GM12878 (cell line): ENCODE measurements around the gene PLEKHM3. TPM values are rescaled to one million over a fixed set of nuclear protein-coding genes. Genes with fewer than 3 reads are reported as not detected.

ENCODE experiments used
- BCLAF1 ChIP-seq: fragments of 450-650 bp; IDR thresholded peaks from 2 replicates; pipeline ENCODE4 v1.6.1; 2017; ENCODE audit warnings: antibody characterized with exemption, mild to moderate bottlenecking, moderate library complexity
- CHD2 ChIP-seq: IDR thresholded peaks from 2 replicates; pipeline ENCODE4 v1.6.1; 2011; ENCODE audit warnings: low read depth, low read length, improper control_type of control experiment, borderline replicate concordance
- CTCF ChIP-seq, 3 experiments: IDR thresholded peaks in 2 of 3; conservative IDR thresholded peaks in 1 of 3; 2 replicates each; pipeline ENCODE4 v1.5.1; 2011; ENCODE audit warnings: low read depth in 3 of 3, low read length in 3 of 3, mild to moderate bottlenecking in 3 of 3, control low read depth in 2 of 3, moderate library complexity in 2 of 3, inconsistent platforms in 1 of 3, mixed read lengths in 1 of 3; ENCODE audit not compliant: control insufficient read depth in 2 of 3, insufficient read depth in 1 of 3; ENCODE audit errors: extremely low read depth in 1 of 3
- EP300 ChIP-seq, 2 experiments: fragments of 150-350 bp in 1 of 2; IDR thresholded peaks; 2 replicates each; pipeline ENCODE4 v1.6.1; 2011 to 2012; ENCODE audit warnings: low read depth in 2 of 2, low read length in 2 of 2, borderline replicate concordance in 1 of 2, improper control_type of control experiment in 1 of 2, inconsistent platforms in 1 of 2; ENCODE audit not compliant: control insufficient read depth in 1 of 2
- FOXK2 ChIP-seq: fragments of 450-650 bp; IDR thresholded peaks from 2 replicates; pipeline ENCODE4 v1.6.1; 2017; ENCODE audit warnings: mild to moderate bottlenecking, moderate library complexity
- HDAC2 ChIP-seq: fragments of 200-600 bp; sonication (generic); IDR thresholded peaks from 2 replicates; pipeline ENCODE4 v1.6.1; 2017
- LARP7 ChIP-seq: fragments of 450-650 bp; IDR thresholded peaks from 2 replicates; pipeline ENCODE4 v1.6.1; 2017; ENCODE audit warnings: mild to moderate bottlenecking
- MEF2B ChIP-seq: fragments of 450-650 bp; IDR thresholded peaks from 2 replicates; pipeline ENCODE4 v1.6.1; 2018; ENCODE audit warnings: mild to moderate bottlenecking, moderate library complexity; ENCODE audit not compliant: partially characterized antibody, poor library complexity, severe bottlenecking
- NFIC ChIP-seq: IDR thresholded peaks from 2 replicates; pipeline ENCODE4 v1.6.1; 2012; ENCODE audit warnings: low read depth, mild to moderate bottlenecking, inconsistent platforms, low read length, moderate library complexity
- POLR2AphosphoS2 ChIP-seq: IDR thresholded peaks from 2 replicates; pipeline ENCODE4 v1.6.1; 2011; ENCODE audit warnings: low read depth, mild to moderate bottlenecking, low read length, improper control_type of control experiment, moderate library complexity
- RELB ChIP-seq: fragments of 450-650 bp; IDR thresholded peaks from 2 replicates; pipeline ENCODE4 v1.6.1; 2017; ENCODE audit warnings: low read depth, mild to moderate bottlenecking, moderate library complexity
- STAT3 ChIP-seq: IDR thresholded peaks from 2 replicates; pipeline ENCODE4 v1.6.1; 2011; ENCODE audit warnings: low read depth, low read length, improper control_type of control experiment
- ZNF687 ChIP-seq: fragments of 450-650 bp; IDR thresholded peaks from 2 replicates; pipeline ENCODE4 v1.6.1; 2017; ENCODE audit warnings: mild to moderate bottlenecking, moderate library complexity
- polyA plus RNA-seq, 11 experiments: library from polyadenylated mRNA; depleted of rRNA in 4 of 11; unstranded in 6 of 11; stranded (reverse) in 5 of 11; fragments of >200 nt; fragmentation: Nextera tagmentation in 4 of 11; fragmentation: Illumina TruSeq in 1 of 11; extraction: Ambion mirVana in 4 of 11; extraction: Trizol in 1 of 11; gene quantifications; 1 replicate in 1 of 11; 2 replicates in 10 of 11; pipeline versions ENCODE4 v1.2.1 to v1.2.3, GENCODE V29; 2011 to 2016; ENCODE audit warnings: inconsistent platforms in 2 of 11, missing spikeins in 2 of 11, low read depth in 1 of 11
- total RNA-seq, 4 experiments: library from RNA; depleted of rRNA in 3 of 4; stranded (reverse); fragments of >200 nt in 3 of 4; fragmentation: Illumina TruSeq in 1 of 4; extraction: Trizol in 1 of 4; gene quantifications; 2 replicates each; pipeline versions ENCODE4 v1.2.1 to v1.2.3, GENCODE V29; 2013 to 2021

The PLEKHM3 gene
- total and polyA plus RNA-seq, 10 of the 15 experiments (the other 5 are each of a cell fraction or from before 2014, with no cell fraction given) = 1.4 to 5.6 (median 3.0) TPM

- no peak for TF ChIP-seq ZNF687
- no peak for TF ChIP-seq LARP7
- TF ChIP-seq FOXK2 = no peak
- TF ChIP-seq EP300 (IDR thresholded peaks at IDR 0.05; ENCODE audit: borderline replicate concordance in 1 of 2, control insufficient read depth in 1 of 2, low read depth in 2 of 2, low read length in 2 of 2) = no peak
- no peak for TF ChIP-seq CHD2
- TF ChIP-seq CTCF (IDR thresholded peaks at IDR 0.05 in 2 of 3, conservative IDR thresholded peaks at IDR 0.05 in 1 of 3; ENCODE audit: control insufficient read depth in 2 of 3, extremely low read depth in 1 of 3, insufficient read depth in 1 of 3, low read depth in 3 of 3, low read length in 3 of 3) = no peak
- no peak for TF ChIP-seq MEF2B
- TF ChIP-seq NFIC = peak; percentile 42; the same call in 1 of the 2 replicates
- no peak for TF ChIP-seq BCLAF1
- TF ChIP-seq STAT3 = no peak
- no peak for TF ChIP-seq POLR2AphosphoS2
- peak; percentile 48; the same call in 1 of the 2 replicates for TF ChIP-seq RELB
- TF ChIP-seq HDAC2 = no peak
Measured at GRCh38 chr2:207993151-207993763, 32.1 kb downstream of the PLEKHM3 start (continued).
